Smooth muscle cell of the coronary artery (primary cell): ENCODE results near the gene NECAP2. TPM values are rescaled to one million over a fixed set of nuclear protein-coding genes. Genes with fewer than 3 reads are reported as not detected.

ENCODE experiments used
- total RNA-seq: library from RNA; depleted of rRNA; stranded (reverse); fragments of >200 nt; gene quantifications from 2 replicates; pipeline ENCODE4 v1.2.3, GENCODE V29; 2014; ENCODE audit warnings: low replicate concordance

NECAP2 gene, protein sequence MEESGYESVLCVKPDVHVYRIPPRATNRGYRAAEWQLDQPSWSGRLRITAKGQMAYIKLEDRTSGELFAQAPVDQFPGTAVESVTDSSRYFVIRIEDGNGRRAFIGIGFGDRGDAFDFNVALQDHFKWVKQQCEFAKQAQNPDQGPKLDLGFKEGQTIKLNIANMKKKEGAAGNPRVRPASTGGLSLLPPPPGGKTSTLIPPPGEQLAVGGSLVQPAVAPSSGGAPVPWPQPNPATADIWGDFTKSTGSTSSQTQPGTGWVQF
- total RNA-seq, result 105 and 155 TPM in 2 replicates

DNA sequence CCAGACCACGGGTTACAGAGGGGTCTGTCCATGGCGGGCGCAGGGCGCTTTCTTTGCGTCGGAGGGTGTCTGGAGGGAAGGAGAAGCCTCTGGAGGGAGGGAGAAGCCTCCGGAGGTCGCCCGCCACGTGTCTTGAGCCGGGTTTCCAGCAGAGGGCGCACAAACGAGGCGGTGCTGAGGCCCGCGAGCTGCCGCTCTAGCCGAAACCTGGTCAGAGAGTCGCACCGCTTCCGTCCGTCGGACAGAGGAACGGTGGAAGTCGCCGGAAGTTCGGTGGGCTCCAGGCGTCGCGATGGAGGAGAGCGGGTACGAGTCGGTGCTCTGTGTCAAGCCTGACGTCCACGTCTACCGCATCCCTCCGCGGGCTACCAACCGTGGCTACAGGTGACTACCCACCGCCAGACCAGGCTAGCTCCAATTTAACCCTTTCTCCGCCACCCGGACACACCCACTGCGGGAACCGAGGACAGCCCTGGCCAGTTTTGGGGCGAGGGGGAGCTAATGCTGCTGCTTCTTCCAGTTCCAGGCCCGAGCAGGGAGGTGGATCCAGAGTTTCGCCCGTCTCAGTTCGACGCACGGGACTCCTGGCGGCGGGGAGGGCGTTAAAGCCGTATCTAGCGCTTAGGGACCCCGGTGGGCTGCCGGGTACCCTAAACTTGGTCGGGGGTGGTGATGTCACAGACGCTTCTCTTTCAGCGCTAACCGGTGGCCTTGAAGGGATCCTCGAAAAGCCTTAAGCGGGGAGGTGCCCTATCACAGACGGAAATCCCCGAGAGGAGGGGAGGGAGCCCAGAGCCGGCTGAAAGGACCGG lies at the start of gene NECAP2:
NECAP2 (plus strand) TSS at position 255 of the 812 bp plus-strand sequence; CDS start at position 293, 38 bp downstream.

DNA sequence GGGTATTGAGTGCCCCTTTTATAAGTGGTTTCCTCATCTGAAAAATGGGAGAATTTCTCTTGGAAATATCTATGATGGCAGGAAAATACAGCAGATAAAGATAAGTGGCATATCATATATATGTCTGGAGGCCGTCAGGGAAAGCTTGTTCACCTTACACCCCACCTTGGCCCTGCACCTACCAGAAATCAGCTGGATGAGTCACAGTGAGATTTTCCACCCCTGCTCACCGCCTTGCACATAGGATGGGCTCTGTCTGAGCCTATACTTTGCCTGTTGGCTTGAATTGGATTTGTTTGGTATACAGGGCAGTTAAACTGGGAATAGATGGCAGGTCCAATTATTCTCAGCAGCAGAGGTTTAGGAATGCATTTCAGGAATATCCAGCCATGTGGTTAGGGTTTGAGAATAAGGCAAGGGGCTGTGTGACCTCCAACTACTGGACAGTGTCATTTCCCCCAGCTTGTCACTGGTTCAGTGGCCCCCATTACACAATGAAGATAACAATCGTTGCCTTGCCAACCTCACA lies 3.5 kb upstream of the NECAP2 start, which contains the start of gene SPATA21:
SPATA21 (minus strand) TSS at position 479 of the 529 bp plus-strand sequence. CDS start 6,053 bp downstream, outside the sequence.

Other genes with a start within 250 kb of the NECAP2 start
- 4.3 and 5.5 TPM in 2 replicates for gene ARHGEF19, start 228.1 kb upstream of the NECAP2 start, total RNA-seq
- gene CPLANE2, start 203.5 kb upstream of the NECAP2 start, total RNA-seq, result 9.0 and 10.9 TPM in 2 replicates
- 7.6 and 8.4 TPM in 2 replicates for gene FBXO42, start 88.2 kb upstream of the NECAP2 start, total RNA-seq
- 10.9 and 27.5 TPM in 2 replicates for gene SZRD1, start 73.5 kb upstream of the NECAP2 start, total RNA-seq
- gene SPATA21, start 3.3 kb upstream of the NECAP2 start, total RNA-seq, result not detected in 2 replicates
- gene RNU1-1, start 73.6 kb downstream of the NECAP2 start, total RNA-seq, result 2,564 and 3,022 TPM in 2 replicates
- 21.3 and 36.2 TPM in 2 replicates for gene NBPF1, start 172.8 kb downstream of the NECAP2 start, total RNA-seq
- gene RNU1-3, start 226.2 kb downstream of the NECAP2 start, total RNA-seq, result 2,564 and 3,022 TPM in 2 replicates